ENCODE data around the gene ZNF232. TPM values are rescaled to one million over a fixed set of nuclear protein-coding genes. Genes with fewer than 3 reads are reported as not detected.
"Not testable (repeated sequence)": the region's sequence is repeated elsewhere in the genome, so short reads cannot be mapped to it uniquely, and the experiment has no call there.

The ZNF232 gene
- total RNA-seq, 3 donors from 2014 or later, result 18.7 to 25.8 (median 21.3) TPM

DNA sequence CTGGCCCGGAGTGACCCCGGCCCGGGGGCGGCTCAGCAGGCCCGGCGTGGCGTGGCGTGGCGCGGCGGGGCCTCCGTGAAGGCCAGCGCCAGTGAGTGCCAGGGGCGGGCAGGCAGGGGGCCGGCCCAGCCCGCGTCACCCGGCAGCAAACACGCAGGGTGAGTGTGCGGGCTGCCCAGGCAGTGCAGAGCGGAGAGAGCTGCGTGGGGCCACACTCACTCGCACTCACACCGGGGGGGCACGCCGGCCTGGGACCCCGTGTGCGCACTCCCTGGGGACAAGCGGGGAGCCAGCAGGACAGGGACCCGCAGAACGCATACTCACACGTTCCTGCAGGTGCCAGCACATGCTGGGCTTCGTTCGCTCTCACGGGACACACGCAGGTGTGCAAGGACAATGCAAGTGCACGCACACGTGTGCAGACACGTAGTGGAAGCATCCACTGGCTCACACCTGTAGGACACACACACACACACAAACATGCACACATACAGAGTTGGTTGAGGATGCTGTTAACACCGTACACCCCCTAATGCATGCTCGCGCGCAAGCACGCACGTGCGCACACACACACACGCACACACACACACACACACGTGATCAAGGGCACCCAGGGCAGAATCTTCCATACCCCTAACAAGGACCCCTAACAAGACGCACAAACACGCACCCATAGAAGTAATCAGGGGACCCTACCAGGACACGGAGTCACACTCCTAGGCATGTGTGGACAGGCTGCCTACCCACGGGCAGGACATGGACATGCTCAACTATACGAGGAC, 11.9 kb upstream of the ZNF232 start:
- Mint-ChIP-seq H3K4me1 (ENCODE audit: low read depth) (no peaks in the 10 kb centered on the region), H3K9me3 (no peaks in the 10 kb centered on the region), H3K36me3 (ENCODE audit: insufficient read depth) (no peaks in the 10 kb centered on the region), H3K27me3 (ENCODE audit: low read depth) (peaks cover 40% of the 10 kb centered on the region), H3K4me3 (no peak overlapping the region)
- peak in 1 of 2 donors; percentile 44 for ATAC-seq
- DNase-seq, result no peak

- H3K4me3 Mint-ChIP-seq, result no peak overlapping the region
- no peaks in the 10 kb centered on the region for H3K4me1 Mint-ChIP-seq (ENCODE audit: low read depth)
- H3K27me3 Mint-ChIP-seq (ENCODE audit: low read depth), result peaks cover 46% of the 10 kb centered on the region
- H3K36me3 Mint-ChIP-seq (ENCODE audit: insufficient read depth), result no peaks in the 10 kb centered on the region
- peak; percentile 55 to 57 for ATAC-seq
- DNase-seq, result no peak
- H3K9me3 Mint-ChIP-seq, result no peaks in the 10 kb centered on the region
Observed at GRCh38 chr17:5122586-5123342, 11.1 kb upstream of the ZNF232 start.

DNA sequence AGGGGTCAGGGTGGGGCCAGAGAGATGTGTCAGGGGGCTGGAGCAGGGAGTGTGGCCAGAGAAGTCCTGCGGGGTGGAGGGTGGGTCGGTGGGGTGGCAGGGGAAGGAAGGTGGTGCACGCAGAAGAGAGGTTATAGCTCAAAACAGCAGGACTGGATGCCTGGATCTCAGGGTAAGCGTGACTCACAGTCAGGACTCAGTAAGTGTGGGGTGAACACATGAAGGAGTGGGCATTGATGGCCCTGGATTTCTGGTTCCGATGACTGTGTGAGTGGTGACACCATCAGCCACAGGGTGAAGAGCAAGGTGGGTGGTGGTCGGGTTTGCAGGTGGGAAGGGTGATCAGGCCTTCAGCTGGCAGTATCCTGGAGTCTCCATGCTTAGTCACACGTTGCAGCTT, 10.4 kb upstream of the ZNF232 start:
- H3K36me3 Mint-ChIP-seq (ENCODE audit: insufficient read depth); H3K9me3 Mint-ChIP-seq; DNase-seq; H3K4me3 Mint-ChIP-seq; ATAC-seq; H3K4me1 Mint-ChIP-seq (ENCODE audit: low read depth): not testable (repeated sequence)
- H3K27me3 Mint-ChIP-seq (ENCODE audit: low read depth), result peaks cover 48% of the 10 kb centered on the region

DNA sequence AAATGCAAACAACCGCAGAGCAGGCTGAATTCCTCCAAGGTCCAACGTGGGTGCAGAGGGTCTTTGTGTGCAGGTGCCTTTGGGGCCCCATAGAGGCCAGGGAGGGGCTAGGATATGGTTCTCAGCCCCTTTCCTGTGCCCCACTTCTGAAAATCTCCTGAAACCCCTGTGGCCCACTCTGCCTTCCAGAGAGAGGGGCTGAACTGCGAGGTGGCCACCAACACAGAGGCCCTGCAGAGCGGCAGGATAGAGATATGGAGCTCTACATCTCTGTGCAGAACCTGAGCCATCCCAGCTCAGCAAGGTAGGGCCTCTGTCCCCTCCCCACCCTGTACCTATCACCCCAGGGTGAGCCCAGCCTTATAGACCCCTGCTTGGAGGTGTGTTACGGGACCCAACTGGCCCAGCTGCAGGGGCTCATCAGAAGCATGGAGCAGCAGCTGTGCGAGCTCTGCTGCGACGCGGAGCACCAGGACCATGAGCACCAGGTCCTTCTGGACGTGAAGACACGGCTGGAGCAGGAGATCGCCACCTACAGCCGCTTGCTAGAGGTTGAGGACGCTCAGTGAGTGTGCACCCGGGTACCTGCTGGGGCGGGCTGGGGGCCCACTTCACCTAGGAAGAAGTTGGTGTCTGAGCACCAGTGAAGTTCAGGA, 9.6 kb upstream of the ZNF232 start:
- no peak for DNase-seq
- H3K4me3 Mint-ChIP-seq, result no peak overlapping the region
- peaks cover 52% of the 10 kb centered on the region for H3K27me3 Mint-ChIP-seq (ENCODE audit: low read depth)
- H3K9me3 Mint-ChIP-seq, result no peaks in the 10 kb centered on the region
- ATAC-seq, result no peak
- no peaks in the 10 kb centered on the region for H3K4me1 Mint-ChIP-seq (ENCODE audit: low read depth)
- H3K36me3 Mint-ChIP-seq (ENCODE audit: insufficient read depth), result no peaks in the 10 kb centered on the region

DNA sequence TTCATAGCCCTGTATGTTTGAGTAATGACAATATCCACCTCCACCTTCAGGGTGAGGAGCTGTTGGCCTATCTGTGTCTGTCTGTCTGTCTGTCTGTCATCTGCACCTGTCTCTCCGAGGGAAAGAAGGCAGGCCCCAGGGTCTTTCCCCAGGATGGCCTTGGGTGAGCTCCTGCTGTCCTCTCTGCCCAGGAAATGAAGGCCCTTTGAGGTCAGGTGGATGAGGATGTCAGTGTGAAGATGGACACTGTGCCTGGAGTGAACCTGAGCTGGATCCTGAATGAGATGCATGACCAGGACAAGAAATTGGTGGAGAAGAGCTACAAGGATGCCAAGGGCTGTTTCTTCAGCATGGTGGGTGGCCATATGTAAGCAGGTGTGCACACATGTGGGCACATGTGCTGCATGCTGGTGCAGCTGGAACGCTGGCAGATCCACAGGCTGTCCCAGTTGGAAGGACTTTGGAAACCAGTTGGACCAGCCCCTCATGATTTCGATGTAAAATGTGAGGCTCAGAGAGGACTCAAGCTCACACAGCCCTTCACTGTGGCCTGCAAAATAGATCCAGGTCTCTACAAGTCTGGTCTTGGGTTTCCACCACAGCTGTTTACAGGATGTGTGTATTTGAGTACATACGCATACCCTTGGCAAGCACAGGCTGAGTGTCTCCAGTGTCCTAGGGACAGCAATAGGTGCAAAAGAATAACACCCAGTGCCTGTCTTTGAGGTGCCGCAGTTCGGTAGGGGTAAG, 8.9 kb upstream of the ZNF232 start:
- H3K36me3 Mint-ChIP-seq (ENCODE audit: insufficient read depth); H3K4me3 Mint-ChIP-seq; H3K4me1 Mint-ChIP-seq (ENCODE audit: low read depth); ATAC-seq; H3K9me3 Mint-ChIP-seq; DNase-seq: not testable (repeated sequence)
- peaks cover 56% of the 10 kb centered on the region for H3K27me3 Mint-ChIP-seq (ENCODE audit: low read depth)

GRCh38 chr17:5120036-5120435, 8.4 kb upstream of the ZNF232 start:
- Mint-ChIP-seq H3K4me1 (ENCODE audit: low read depth) (no peaks in the 10 kb centered on the region), H3K4me3 (no peak overlapping the region), H3K9me3 (no peaks in the 10 kb centered on the region), H3K36me3 (ENCODE audit: insufficient read depth) (no peaks in the 10 kb centered on the region), H3K27me3 (ENCODE audit: low read depth) (peaks cover 60% of the 10 kb centered on the region)
- DNase-seq (no peak), ATAC-seq (no peak)

DNA sequence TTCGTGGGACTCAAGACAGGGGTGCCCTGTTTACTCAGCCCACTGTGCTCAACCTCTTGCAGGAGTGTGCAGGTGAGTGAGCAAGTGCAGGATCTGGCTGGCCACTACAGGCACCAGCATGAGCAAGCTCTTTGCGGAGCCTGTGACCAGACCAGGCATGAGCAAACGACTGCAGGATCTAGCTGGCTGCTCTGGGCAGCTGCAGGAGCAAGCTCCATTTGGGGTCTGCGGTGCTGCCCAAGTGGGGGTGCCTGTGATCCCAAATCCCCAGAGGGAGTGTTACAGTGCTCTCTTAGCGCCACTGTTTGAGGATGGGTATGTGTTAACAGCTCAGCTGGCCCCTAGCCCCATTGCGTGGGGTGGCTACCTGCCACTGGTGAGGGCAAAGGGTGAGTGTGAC, 6.5 kb upstream of the ZNF232 start:
- Mint-ChIP-seq H3K36me3 (ENCODE audit: insufficient read depth) (peaks cover 6% of the 10 kb centered on the region), H3K9me3 (no peaks in the 10 kb centered on the region), H3K27me3 (ENCODE audit: low read depth) (peaks cover 52% of the 10 kb centered on the region), H3K4me1 (ENCODE audit: low read depth) (no peaks in the 10 kb centered on the region), H3K4me3 (no peak overlapping the region)
- DNase-seq (no peak), ATAC-seq (no peak)

GRCh38 chr17:5115673-5116651, 4.3 kb upstream of the ZNF232 start, which contains the start of gene USP6:
Gene USP6 (plus strand): TSS chr17:5116032. CDS start chr17:5130368, 14,336 bp downstream.
- peaks cover 39% of the 10 kb centered on the region for H3K27me3 Mint-ChIP-seq (ENCODE audit: low read depth)
- no peak for DNase-seq
- H3K9me3 Mint-ChIP-seq, result no peaks in the 10 kb centered on the region
- no peak for ATAC-seq
- H3K4me1 Mint-ChIP-seq (ENCODE audit: low read depth), result peaks cover 6% of the 10 kb centered on the region
- peaks cover 6% of the 10 kb centered on the region for H3K36me3 Mint-ChIP-seq (ENCODE audit: insufficient read depth)
- no peak within 1 kb of the TSS for H3K4me3 Mint-ChIP-seq

GRCh38 chr17:5110816-5111215, 862 bp downstream of the ZNF232 start:
- Mint-ChIP-seq H3K9me3 (no peaks in the 10 kb centered on the region), H3K4me3 (peak overlapping the region; percentile 84), H3K36me3 (ENCODE audit: insufficient read depth) (peaks cover 39% of the 10 kb centered on the region), H3K4me1 (ENCODE audit: low read depth) (peaks cover 20% of the 10 kb centered on the region), H3K27me3 (ENCODE audit: low read depth) (peaks cover 11% of the 10 kb centered on the region)
- DNase-seq (no peak), ATAC-seq (no peak)

GRCh38 chr17:5100832-5101231, 10.8 kb downstream of the ZNF232 start:
- peaks cover 6% of the 10 kb centered on the region for H3K36me3 Mint-ChIP-seq (ENCODE audit: insufficient read depth)
- peaks cover 11% of the 10 kb centered on the region for H3K27me3 Mint-ChIP-seq (ENCODE audit: low read depth)
- no peak overlapping the region for H3K4me3 Mint-ChIP-seq
- ATAC-seq, result no peak
- H3K4me1 Mint-ChIP-seq (ENCODE audit: low read depth), result no peaks in the 10 kb centered on the region
- DNase-seq, result no peak
- H3K9me3 Mint-ChIP-seq, result peaks cover 13% of the 10 kb centered on the region

- peaks cover 23% of the 10 kb centered on the region for H3K9me3 Mint-ChIP-seq
- no peak overlapping the region for H3K4me3 Mint-ChIP-seq
Observed at GRCh38 chr17:5099271-5099670, 12.4 kb downstream of the ZNF232 start.

DNA sequence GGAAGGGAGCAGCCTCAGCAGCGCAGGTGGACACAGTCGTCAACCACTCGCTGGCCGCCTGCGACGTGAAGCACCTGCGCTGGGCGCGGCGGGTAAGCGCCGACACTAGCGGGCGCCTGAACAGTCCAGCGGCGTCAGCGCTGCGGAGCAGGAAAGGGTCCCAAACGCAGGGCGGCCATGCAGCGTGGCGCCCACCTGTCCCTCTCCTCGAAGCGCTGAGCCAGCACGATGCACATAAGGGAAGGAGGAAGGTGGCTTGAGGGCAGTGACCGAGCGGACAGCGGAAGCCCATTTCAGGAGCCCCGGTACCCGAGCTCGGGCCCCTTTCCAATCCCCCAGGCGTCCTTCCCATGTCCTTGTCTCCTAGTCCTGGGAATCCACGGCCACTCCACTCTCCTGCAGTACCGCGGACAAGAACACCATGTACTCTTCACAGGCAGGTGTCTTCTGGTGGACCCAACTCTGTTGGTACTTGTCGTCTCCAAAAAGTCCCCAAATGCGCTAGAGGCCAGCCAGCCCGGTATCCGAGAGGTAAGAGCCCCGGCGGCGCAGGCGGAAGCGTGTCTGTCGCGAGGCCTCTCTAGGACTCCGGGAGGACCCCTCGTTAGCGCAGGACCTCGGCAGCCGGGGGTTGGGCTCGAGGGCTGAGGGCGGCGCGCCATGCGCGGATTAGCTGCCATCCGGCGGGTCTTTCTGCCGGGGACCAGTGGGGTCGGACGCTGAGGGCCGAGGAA, 14.4 kb downstream of the ZNF232 start:
- H3K27me3 Mint-ChIP-seq (ENCODE audit: low read depth), result peaks cover 11% of the 10 kb centered on the region
- no peaks in the 10 kb centered on the region for H3K4me1 Mint-ChIP-seq (ENCODE audit: low read depth)
- H3K4me3 Mint-ChIP-seq, result peak overlapping the region; percentile 69
- H3K36me3 Mint-ChIP-seq (ENCODE audit: insufficient read depth), result peaks cover 13% of the 10 kb centered on the region
- peak; percentile 85 for ATAC-seq
- H3K9me3 Mint-ChIP-seq, result peaks cover 34% of the 10 kb centered on the region
- DNase-seq, result peak; percentile 38

More at GRCh38 chr17:5099271-5099670, 12.4 kb downstream of the ZNF232 start:
- DNase-seq, result no peak
- Mint-ChIP-seq H3K36me3 (ENCODE audit: insufficient read depth) (peaks cover 5% of the 10 kb centered on the region), H3K4me1 (ENCODE audit: low read depth) (no peaks in the 10 kb centered on the region), H3K27me3 (ENCODE audit: low read depth) (peaks cover 11% of the 10 kb centered on the region)
- ATAC-seq, result no peak

Data from activated T-cell treated with anti-CD3 and anti-CD28 coated beads, Interleukin-2, amount 50 U/mL, for 4 hours (primary cell).